Stimulated activated CD4-positive, alpha-beta T cell treated with anti-CD3 and anti-CD28 coated beads, Interleukin-15, amount 100 ng/mL, for 24 hours (primary cell): ENCODE results near the gene WRNIP1.

ENCODE experiments used
- DNase-seq: peaks from one replicate; pipeline ENCODE4 v3.0.0-alpha.2; 2020

Gene WRNIP1

GRCh38 chr6:2765166-2765895, at the start of gene WRNIP1:
Gene WRNIP1, plus strand, starts transcription at chr6:2765393. Its CDS starts 230 bp downstream, at chr6:2765623.
- peak; percentile 97 for DNase-seq

GRCh38 chr6:2715737-2716136, 49.5 kb upstream of the WRNIP1 start:
- no peak for DNase-seq

DNA sequence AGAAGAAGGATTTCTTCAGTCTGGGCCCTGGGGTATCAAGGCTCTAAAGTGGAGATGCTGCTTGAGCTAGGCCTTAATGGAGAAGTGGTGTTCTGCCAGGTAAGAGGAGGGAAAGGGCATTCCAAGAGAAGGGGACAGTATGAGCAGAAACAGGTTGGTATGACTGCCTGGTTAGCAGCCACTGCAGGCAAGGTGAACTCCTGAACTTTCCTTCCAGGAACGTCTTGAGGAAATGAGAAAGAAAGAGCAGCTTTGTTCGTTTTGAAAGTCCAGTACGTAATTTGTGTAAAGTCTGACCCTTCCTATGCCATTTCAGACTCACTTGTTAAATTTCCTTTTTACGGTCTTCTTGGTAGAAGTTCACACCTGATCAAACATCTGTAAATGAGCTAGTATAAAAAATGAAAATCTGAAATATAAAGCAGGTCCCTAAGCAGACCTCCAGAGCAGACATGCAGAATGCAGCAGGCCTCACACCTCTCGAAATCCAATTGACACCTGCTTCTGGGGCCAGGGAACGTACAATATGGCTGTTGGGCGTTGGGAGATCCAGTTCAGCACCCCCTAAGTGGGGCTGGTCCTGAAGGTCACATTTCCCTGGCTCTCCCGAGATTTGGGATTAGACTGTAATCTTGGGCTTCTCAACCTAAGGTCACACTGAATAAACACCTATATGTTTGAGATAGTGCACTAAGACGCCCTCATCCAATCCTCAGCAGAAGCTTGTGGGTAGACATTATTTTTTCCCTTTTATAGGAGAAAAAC, 48.1 kb upstream of the WRNIP1 start:
- DNase-seq = no peak

DNA sequence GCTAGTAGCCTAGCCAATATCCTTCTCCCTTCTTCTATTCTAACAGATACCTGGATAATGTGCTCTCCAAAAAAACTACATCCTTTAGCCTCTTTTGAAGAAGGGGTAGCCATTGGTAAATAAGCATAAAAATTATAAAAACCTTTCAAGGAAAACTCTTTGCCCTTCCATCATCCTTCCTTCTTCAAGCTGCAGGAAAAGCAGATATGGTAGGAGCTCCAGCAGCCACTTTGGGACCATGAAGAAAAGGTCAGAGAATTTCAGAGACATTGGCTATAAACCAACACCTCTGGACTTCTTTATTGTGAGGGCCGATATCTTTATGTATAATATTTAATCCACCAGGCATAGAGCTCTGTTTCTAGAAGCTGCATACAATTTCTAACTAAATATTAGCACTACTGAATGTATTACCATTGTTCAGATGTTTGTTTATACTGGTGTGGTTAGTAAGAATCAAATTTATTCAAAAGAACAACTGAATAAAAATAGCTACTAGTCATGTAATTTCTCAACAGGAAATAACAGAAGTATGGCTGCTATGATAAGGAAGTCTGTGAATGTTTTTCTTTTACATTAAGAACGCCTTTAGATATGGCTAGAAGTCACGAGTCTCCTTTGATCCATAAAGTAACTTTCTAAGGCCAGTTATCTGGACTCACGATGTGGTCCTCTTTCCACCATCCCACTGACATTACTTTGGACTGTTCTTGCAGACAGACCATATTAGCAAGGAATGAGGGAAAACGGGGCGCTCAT, 46.7 kb upstream of the WRNIP1 start:
- DNase-seq = no peak

DNA sequence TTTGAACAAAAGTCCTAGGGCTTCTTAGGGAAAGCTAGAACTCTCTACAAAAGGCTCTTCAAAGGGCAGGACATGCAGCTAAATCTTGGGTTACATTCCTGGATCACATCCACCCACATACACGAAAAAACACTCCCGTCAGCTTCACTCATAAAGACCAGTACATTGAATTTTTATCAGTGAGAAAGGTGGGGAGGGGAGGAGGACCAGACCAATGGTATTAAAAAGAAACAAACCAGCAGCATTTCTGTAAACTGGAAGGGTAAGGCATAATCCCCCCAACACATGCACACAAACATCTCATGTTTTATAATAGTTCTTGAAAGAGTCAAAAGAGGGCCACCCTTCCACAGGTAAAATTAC, 46.1 kb upstream of the WRNIP1 start:
- DNase-seq = no peak

DNA sequence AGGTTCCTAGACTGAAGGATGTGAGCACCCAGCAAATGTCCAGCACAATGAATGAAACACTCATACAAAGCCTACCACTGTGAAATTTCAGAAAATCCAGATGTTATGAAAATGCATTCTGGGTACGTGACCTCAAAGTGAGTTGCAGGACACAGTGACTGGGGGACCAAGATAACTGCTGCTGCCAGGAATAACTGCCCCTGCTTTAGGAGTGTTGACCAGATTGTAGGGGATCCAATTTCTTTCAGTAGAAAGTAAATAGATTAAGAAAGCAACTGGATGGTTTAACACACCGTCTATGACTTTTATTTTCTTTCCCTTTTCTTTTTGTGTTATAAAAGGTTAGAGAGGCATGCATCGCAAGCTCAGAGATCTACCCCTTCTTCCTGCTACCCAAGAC, 44.0 kb upstream of the WRNIP1 start:
- no peak for DNase-seq

GRCh38 chr6:2725364-2725988, 39.7 kb upstream of the WRNIP1 start:
- DNase-seq = no peak

- no peak for DNase-seq
Measured at GRCh38 chr6:2725999-2726567, 39.1 kb upstream of the WRNIP1 start.

GRCh38 chr6:2729921-2730320, 35.3 kb upstream of the WRNIP1 start:
- no peak for DNase-seq

DNA sequence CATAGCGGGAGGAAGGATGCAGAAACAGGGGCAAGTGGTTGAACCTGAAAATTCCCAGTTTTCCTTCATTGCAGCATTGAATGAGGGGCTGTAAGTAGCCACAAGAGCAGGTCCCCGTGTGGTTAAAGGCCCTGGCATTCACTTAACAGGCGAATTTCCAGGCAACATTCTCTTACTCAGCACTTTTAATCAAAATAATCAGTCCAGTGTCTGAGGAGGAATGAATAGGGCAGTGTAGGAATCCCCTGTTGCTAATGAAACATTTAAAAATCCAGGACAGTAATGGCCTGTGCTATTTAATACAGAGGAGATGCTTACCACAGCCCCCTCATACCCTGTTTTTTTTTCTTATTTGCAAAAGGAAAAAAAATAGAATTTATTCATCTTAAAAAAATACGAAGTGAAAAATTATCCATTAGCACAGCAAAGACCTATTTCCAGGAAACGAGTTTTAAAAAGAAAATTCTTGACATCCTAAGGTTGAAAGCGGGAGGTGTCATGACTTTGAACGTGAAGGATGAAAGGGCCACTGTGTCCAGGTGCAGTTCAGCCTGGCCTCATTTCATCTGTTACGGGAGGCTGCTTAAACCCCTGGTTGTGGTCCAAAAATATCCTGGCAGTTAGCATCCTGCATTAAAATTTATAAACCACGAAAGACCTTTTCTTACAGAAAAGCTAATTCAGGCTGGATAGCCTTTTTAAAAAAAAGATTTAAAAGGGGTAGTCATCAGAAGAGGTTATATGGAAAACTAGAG, 34.7 kb upstream of the WRNIP1 start:
- DNase-seq = no peak

- no peak for DNase-seq
Measured at GRCh38 chr6:2731281-2731909, 33.8 kb upstream of the WRNIP1 start.

DNA sequence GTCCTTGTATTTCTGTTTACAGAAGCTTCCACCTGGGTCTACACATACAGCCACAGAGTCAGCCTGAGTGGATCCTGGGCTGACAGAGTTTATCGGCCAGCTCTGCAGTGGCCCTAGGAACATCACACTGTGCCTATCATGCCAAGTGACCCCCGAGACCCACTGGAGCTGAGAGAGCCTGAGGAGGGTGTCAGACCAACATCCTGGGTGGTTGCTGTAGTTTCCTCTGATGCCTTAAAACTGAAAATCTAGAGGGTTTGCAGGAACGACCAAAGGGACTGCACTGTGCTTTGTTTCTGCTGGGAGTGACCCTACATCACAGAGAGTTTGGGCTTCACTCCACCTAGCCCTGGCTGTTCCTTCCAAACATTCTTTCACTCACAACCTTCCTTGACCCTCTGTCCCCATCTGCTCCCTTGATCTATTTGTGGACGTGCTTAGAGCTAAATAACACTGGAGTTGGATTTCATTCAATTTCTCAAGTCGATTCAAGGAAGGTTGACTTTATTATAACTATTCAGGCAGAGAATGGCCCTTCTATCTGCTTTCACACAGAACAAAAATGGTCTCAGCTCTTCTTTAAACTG, 32.6 kb upstream of the WRNIP1 start:
- DNase-seq = no peak

- DNase-seq = peak; percentile 50
Measured at GRCh38 chr6:2733324-2733723, 31.9 kb upstream of the WRNIP1 start.

DNA sequence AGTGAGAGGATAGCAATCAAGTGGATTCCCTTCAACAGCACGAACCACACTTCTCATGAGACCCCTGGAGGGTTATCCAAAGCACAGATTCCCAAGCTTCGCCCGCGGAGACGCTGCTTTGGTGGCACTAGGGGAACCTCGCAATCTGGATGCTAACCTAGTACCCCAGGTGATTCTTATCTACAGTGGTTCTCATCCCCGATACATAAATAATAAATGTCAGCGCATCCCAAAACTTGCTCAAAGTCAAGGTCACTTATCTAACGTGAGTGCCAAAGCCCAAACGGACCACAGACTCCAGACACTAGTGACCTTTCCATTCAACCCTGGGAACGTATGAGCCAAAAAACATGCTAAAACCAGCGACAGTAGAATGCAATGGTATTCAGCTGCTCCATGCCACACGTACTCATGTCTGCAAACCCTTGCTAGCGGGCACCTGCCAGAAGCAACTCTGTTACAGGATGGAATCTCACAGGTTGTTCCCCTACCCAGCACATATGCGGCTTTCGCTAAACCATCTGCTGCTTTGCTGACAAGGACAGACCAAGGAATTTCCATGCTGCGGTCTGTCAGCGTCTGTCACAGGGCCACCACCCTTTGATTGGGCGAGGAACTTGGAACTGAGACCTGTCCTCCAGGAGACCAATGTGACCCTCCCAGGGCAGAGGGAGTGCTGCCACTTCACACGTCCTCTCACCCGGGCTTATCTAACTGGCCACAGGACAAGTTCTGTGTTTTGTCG, 31.3 kb upstream of the WRNIP1 start:
- no peak for DNase-seq

DNA sequence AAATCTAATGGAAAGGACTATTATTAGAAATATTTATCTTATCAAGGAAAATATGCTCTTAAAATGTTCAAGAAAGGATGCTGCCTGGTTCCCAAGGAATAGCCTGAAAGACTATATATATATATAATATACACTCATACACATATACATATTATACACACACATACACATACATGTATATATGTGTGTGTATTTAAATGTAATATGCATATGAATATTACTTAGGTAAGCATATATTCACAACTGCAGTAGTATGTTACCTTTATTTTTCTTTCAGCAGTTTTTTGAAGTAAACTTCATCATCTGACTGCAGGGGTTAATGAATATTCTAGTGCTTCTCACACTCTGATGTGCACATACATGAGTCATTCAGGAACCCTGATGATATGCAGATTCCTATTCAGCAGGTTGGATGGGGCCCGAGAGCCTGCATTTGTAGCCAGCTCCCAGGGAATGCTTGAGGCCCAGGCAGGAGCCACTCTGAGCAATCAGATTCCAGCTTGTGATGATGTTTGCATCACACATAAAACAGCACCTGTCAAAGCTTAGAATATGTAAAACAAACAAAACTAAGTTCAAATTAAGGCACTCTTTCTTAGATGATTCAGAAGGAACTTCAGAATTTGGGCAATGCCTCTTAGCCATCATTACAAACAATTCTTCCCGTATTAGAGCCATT, 30.6 kb upstream of the WRNIP1 start:
- no peak for DNase-seq

DNA sequence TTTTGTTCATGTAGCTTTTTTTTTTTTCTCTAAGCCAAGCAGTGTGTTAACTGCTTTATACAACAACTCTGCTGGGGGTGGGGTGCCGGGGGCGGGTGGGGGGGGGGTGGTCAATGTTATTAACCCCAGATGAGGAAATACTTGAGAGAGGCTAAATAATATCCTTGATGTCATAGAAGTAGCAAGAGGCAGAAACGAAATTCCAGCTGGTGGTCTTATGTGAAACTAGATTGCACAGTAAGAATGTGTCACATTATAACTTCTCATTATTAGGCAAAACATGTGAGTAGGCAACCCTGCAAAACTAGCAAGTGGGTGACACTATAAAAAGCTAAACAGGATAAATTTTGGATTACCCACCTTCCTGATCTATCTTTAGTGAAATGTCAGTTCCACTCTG, 27.3 kb upstream of the WRNIP1 start:
- DNase-seq = no peak

- peak; percentile 56 for DNase-seq
Measured at GRCh38 chr6:2738373-2738979, 26.7 kb upstream of the WRNIP1 start.

- peak; percentile 44 for DNase-seq
Measured at GRCh38 chr6:2739335-2739734, 25.9 kb upstream of the WRNIP1 start.

GRCh38 chr6:2740581-2740980, 24.6 kb upstream of the WRNIP1 start:
- DNase-seq = no peak
